ENCODE measurements around the gene CFTR.
A peak's percentile ranks its signal among the peaks of the same experiment; 100 is the strongest.

The CFTR gene

GRCh38 chr7:117592011-117592635 is 112.3 kb downstream of the CFTR start:
- no peak for DNase-seq

DNA sequence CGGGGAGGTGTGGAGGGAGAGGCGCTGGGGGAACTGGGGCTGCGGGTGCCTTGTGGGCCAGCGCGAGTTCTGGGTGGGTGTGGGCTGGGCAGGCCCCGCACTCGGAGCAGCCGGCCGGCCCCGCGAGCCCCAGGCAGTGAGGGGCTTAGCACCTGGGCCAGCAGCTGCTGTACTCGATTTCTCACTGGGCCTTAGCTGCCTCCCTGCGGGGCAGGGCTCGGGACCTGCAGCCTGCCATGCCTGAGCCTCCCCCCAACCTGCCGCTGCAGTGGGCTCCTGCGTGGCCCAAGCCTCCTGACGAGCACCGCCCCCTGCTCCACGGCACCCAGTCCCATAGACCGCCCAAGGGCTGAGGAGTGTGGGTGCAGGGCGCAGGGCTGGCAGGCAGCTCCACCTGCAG is 116.3 kb downstream of the CFTR start:
- no peak for DNase-seq

DNA sequence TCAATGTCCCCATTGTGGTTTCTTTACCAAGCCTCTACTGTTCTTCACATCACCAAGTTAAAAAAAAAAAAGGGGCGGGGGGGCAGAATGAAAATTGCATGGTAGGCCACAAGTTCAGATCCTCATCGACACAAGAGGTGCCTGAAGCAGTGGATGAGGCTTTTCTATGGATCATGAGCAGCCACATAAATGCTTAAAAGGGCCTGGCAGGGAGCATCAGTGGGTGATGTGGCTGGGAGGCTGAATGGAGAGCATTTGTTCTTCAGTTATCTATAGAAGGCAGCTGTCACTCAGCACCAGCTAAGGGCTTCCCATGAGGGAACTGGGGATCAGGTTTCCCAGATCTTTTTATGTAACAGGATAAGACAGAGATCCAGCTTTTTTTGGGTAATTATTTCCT is 117.9 kb downstream of the CFTR start:
- DNase-seq, result no peak

GRCh38 chr7:117600911-117601310 is 121.1 kb downstream of the CFTR start:
- no peak for DNase-seq

- DNase-seq, result no peak
These were observed 123.8 kb downstream of the CFTR start for GRCh38 chr7:117603627-117604026.

GRCh38 chr7:117605712-117606111 is 125.9 kb downstream of the CFTR start:
- DNase-seq, result no peak

DNA sequence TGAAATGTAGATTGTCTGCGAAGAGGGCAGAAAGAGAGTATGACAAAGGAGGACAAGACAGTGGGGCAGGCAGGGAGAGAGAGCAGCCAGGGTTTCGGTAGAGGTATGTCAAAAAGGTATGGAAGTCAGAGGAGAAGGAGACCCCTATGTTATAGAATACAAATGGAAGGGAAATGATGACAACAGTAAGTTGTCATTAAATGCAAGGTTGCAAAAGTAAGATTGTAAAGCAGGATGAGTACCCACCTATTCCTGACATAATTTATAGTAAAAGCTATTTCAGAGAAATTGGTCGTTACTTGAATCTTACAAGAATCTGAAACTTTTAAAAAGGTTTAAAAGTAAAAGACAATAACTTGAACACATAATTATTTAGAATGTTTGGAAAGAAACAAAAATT is 126.3 kb downstream of the CFTR start:
- DNase-seq, result no peak

DNA sequence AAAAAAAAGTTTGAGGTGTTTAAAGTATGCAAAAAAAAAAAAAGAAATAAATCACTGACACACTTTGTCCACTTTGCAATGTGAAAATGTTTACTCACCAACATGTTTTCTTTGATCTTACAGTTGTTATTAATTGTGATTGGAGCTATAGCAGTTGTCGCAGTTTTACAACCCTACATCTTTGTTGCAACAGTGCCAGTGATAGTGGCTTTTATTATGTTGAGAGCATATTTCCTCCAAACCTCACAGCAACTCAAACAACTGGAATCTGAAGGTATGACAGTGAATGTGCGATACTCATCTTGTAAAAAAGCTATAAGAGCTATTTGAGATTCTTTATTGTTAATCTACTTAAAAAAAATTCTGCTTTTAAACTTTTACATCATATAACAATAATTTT is 130.6 kb downstream of the CFTR start:
- DNase-seq, result no peak

GRCh38 chr7:117612637-117613036 is 132.8 kb downstream of the CFTR start:
- no peak for DNase-seq

- no peak for DNase-seq
These were observed 136.9 kb downstream of the CFTR start for GRCh38 chr7:117616694-117617093.

GRCh38 chr7:117619681-117620080 is 139.9 kb downstream of the CFTR start:
- no peak for DNase-seq

DNA sequence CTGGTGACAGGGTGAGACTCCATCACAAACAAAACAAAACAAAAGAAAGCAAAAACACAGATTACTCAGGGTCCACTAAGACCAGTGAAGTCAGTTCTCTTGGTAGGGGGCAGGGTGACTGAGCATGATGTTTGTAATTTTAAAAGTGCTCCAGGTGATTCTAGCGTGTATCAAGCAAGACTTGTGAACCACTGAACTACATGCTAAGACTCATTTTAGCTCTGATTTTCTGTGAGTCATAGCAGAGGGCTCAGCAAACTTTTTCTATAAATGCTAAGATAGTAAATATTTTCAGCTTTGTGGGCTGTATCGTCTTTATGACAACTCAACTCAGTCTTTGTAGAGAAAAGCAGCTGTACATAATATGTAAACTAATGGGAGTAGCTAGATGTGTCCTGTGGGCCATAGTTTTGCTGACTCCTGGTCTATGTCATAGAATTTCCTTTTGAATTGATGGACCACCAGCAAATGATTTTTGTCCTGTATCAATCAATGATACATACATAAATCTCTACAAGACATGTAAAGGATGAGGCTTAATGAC is 141.3 kb downstream of the CFTR start:
- DNase-seq, result no peak

GRCh38 chr7:117623606-117624005 is 143.8 kb downstream of the CFTR start:
- DNase-seq, result peak; percentile 23

DNA sequence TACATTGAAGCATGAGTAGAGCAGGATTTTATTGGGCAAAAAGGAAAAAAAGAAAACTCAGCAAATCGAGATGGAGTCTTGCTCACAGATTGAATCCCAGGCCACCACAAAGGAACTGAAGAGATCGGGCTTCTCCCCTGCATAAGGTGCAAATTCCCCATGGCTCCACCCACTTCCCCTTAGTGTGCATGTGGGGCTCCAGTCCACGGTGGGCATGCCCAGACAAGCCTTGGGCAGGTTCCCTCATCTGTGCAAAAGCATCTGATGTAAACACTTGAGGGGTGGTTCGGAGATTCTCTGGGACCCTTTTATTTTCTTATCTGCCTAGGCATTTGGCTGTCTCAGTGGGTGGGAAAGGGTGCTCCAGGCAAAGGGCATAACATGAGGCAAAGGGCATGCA is 150.7 kb downstream of the CFTR start:
- DNase-seq, result peak; percentile 9

DNA sequence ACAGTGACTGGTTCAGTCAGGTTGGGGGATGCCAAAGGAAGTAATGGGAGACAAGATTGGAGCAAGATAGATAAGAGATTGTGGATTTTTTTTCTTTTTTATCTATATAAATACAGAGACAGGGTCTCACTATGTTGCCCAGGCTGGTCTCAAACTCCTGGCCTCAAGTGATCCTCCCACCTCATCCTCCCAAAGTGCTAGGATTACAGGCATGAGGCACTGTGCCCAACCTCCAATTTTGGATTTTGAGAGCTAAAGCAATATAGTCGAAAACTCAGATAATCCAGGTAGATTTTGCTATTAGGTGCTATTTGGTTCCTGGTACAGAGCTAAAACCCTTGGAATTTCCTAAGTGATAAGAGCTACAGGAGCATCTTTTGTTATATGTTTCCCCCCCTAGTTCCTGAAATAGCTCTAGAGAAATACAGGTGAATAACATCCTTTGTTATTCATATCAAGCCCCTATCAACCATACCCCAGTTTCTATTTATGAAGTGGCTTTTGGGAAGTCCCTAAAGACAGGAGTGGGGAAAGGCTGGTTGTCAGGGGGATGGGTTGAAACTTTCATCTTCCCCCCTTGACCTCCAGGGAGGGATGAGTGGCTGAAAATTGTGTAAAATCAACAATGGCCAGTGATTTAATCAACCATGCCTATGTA is 151.2 kb downstream of the CFTR start:
- no peak for DNase-seq

GRCh38 chr7:117631652-117632051 is 151.8 kb downstream of the CFTR start:
- DNase-seq, result no peak

DNA sequence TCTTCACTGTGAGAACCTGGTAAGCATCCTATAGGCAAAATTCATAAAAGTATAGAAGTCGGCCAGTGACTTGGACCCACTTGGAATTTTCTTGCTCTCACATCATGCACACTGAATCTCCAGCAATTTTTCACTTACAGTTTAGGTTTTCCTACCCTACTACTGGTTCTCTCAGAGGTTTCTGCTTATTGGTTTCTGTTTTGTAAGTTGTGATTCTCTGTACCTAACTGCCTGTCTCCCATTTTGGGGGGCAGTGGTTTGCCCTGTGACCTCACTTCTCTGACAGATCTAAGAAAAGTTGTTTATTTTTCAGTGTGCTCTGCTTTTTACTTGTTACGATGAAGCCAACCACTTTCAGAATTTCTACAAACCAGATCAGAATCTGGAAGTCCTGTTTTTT is 158.1 kb downstream of the CFTR start:
- no peak for DNase-seq

GRCh38 chr7:117639966-117640365 is 160.1 kb downstream of the CFTR start:
- peak; percentile 8 for DNase-seq

- DNase-seq, result no peak
These were observed 160.6 kb downstream of the CFTR start for GRCh38 chr7:117640465-117640864.

DNA sequence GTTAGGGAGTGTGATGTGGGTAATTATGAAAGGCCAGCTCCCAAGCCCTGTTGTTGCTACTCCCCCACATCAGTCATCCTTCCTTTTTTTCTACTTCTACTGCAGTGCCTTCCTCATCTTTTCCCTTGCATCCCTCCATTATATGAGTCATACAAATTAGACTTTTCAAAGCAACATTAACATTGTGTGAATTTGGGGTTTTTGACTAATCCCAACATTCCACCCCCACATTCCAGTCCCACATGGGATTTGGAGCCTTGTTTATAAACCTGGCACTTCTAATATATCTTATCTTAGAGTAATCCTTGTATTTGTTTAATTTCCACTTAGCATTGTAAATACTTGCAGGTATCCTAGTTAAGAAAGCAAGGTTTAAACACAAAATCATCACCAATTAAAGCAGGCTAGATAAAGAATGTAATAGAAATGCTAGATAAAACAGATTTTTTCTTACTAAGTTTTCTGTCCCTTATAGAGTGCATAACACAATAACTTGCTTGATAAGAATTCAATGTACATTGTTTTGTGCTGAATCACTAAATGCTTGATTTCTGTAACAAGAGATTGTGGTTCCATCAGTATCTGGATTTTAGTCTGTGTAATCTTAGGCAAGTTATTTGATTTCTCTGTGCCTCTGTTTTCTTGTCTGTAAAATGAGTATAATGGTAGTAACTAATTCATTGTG is 165.8 kb downstream of the CFTR start:
- DNase-seq, result no peak

DNA sequence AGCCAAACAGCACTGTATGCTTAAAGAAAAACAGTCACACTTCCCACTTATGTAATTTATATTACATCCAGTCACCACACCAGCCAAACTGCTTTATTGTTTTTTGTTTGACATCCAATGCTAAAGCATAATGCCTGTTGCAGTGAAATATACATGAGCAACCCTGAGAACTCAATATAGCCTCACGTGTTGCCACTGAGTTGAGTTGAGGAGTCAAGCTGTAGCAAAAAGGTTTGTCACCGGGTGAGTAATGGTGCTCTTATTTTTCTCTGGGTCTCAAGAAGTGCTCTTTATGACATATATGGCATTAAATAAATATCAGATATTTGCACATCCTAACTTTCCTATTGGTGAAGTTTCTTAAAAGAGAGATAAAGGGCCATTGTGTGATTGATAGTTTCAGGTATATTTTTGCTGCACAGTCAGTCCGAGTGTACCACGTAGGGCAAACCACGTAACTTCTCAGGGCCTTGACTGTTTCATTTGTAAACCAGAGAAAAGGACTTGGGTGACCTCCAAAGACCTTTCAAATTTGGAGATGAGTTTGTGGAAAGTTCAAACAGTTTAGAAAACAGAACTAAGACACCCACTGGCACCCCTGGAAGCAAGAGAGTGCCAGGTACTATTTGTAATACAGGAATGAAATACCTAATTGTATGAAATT is 168.5 kb downstream of the CFTR start:
- no peak for DNase-seq

- no peak for DNase-seq
These were observed 173.3 kb downstream of the CFTR start for GRCh38 chr7:117652943-117653680.

- no peak for DNase-seq
These were observed 175.0 kb downstream of the CFTR start for GRCh38 chr7:117654780-117655179.
